ENCODE results near the gene GPBAR1. TPM values are rescaled to one million over a fixed set of nuclear protein-coding genes. Genes with fewer than 3 reads are reported as not detected.

The GPBAR1 gene
- total and polyA plus RNA-seq, 9 of the 15 experiments (the other 6 are each of a cell fraction or from before 2014, with no cell fraction given): not detected

GRCh38 chr2:218269900-218270720 is 9.3 kb downstream of the GPBAR1 start, which contains the start of the genes AAMP and PNKD (continued):
- peak; percentile 92 to 95 for TF ChIP-seq MNT (conservative IDR thresholded peaks at IDR 0.05)
- no peak for TF ChIP-seq KAT7 (CRISPR knock-in tag; IDR thresholded peaks at IDR 0.05; ENCODE audit: borderline replicate concordance)
- no peak for TF ChIP-seq RBM22 (IDR thresholded peaks at IDR 0.05; ENCODE audit: low read depth, low read length, poor library complexity, severe bottlenecking)
- peak; percentile 80 for TF ChIP-seq CXXC5 (CRISPR knock-in tag; IDR thresholded peaks at IDR 0.05)
- no peak for TF ChIP-seq ELF2 (CRISPR knock-in tag; IDR thresholded peaks at IDR 0.05)
- no peak for TF ChIP-seq MECOM (CRISPR knock-in tag; IDR thresholded peaks at IDR 0.05)
- no peak for TF ChIP-seq TRIM25 (IDR thresholded peaks at IDR 0.05; ENCODE audit: borderline replicate concordance)
- TF ChIP-seq PTTG1 (tag; IDR thresholded peaks at IDR 0.05; ENCODE audit: low read depth): no peak
- no peak for TF ChIP-seq IRF1 (CRISPR knock-in tag; IDR thresholded peaks at IDR 0.05; ENCODE audit: borderline replicate concordance)
- TF ChIP-seq PPARD (CRISPR knock-in tag; IDR thresholded peaks at IDR 0.05): no peak
- no peak for TF ChIP-seq ZNF764 (CRISPR knock-in tag; IDR thresholded peaks at IDR 0.05; ENCODE audit: low read depth)
- TF ChIP-seq ZKSCAN1 (IDR thresholded peaks at IDR 0.05; ENCODE audit: low read depth, low read length): no peak
- no peak for TF ChIP-seq RBM17 (IDR thresholded peaks at IDR 0.05; ENCODE audit: borderline replicate concordance, low read depth, low read length)
- TF ChIP-seq ZNF263 (CRISPR knock-in tag; IDR thresholded peaks at IDR 0.05; ENCODE audit: borderline replicate concordance): 0 out of 2 replicates have a peak, but pooled peaks have one; percentile 50
- TF ChIP-seq FOXP4 (CRISPR knock-in tag; IDR thresholded peaks at IDR 0.05; ENCODE audit: borderline replicate concordance): no peak
- no peak for TF ChIP-seq IRF2 (CRISPR knock-in tag; IDR thresholded peaks at IDR 0.05)
- TF ChIP-seq JUN (IDR thresholded peaks at IDR 0.05; ENCODE audit: borderline replicate concordance, low read depth, low read length): 0 out of 2 replicates have a peak, but pooled peaks have one; percentile 5
- no peak for TF ChIP-seq JUN (CRISPR knock-in tag; IDR thresholded peaks at IDR 0.05; ENCODE audit: borderline replicate concordance)
- TF ChIP-seq KDM4B (IDR thresholded peaks at IDR 0.05; ENCODE audit: borderline replicate concordance in 2 of 2, low read depth in 1 of 2): peak in 1 of 2 experiments; percentile 18; a peak in 1 of 4 replicates
- peak; percentile 97 for TF ChIP-seq ZNF143 (CRISPR knock-in tag; IDR thresholded peaks at IDR 0.05)
- TF ChIP-seq FOS (IDR thresholded peaks at IDR 0.05; ENCODE audit: extremely low read depth, insufficient read length): peak; percentile 96

Measured in K562 (cell line).